Tibial nerve (tissue), 4 donors: Measurements from ENCODE around the gene ULK3.

ENCODE experiments used
- EP300 ChIP-seq, 2 donors: sonication (generic); formaldehyde crosslinking; IDR thresholded peaks; one replicate each; pipeline ENCODE4 v1.6.1; 2017; ENCODE audit warnings: antibody characterized with exemption in 2 of 2, mild to moderate bottlenecking in 1 of 2
- POLR2A ChIP-seq, 2 donors: fragments of 450-650 bp; IDR thresholded peaks; one replicate each; pipeline ENCODE4 v1.6.1; 2017; ENCODE audit warnings: antibody characterized with exemption in 2 of 2, mild to moderate bottlenecking in 2 of 2, moderate library complexity in 2 of 2
- TF ChIP-seq, protein P1 (sequence below), 5 experiments: fragments of 200-600 bp in 3 of 5; fragments of 450-650 bp in 2 of 5; sonication (generic) in 3 of 5; IDR thresholded peaks; one replicate each; pipeline ENCODE4 v1.5.1; 2016 to 2019; ENCODE audit warnings: antibody characterized with exemption in 5 of 5, mild to moderate bottlenecking in 3 of 5, moderate library complexity in 2 of 5

GRCh38 chr15:74787251-74788041, 55.5 kb downstream of the ULK3 start:
- TF ChIP-seq, protein P1, sequence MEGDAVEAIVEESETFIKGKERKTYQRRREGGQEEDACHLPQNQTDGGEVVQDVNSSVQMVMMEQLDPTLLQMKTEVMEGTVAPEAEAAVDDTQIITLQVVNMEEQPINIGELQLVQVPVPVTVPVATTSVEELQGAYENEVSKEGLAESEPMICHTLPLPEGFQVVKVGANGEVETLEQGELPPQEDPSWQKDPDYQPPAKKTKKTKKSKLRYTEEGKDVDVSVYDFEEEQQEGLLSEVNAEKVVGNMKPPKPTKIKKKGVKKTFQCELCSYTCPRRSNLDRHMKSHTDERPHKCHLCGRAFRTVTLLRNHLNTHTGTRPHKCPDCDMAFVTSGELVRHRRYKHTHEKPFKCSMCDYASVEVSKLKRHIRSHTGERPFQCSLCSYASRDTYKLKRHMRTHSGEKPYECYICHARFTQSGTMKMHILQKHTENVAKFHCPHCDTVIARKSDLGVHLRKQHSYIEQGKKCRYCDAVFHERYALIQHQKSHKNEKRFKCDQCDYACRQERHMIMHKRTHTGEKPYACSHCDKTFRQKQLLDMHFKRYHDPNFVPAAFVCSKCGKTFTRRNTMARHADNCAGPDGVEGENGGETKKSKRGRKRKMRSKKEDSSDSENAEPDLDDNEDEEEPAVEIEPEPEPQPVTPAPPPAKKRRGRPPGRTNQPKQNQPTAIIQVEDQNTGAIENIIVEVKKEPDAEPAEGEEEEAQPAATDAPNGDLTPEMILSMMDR (IDR thresholded peaks at IDR 0.05): peak; percentile 24 to 48 (median 40)
- no peak for TF ChIP-seq POLR2A (IDR thresholded peaks at IDR 0.05)
- peak in 1 of 2 donors; percentile 59 for TF ChIP-seq EP300 (IDR thresholded peaks at IDR 0.05)
